ENCODE results near the gene CSNK2A2. TPM values are rescaled to one million over a fixed set of nuclear protein-coding genes. Genes with fewer than 3 reads are reported as not detected.

The CSNK2A2 gene
- total and polyA plus RNA-seq, 9 of the 15 experiments (the other 6 are each of a cell fraction or from before 2014, with no cell fraction given): 20.8 to 109 (median 44.7) TPM

DNA sequence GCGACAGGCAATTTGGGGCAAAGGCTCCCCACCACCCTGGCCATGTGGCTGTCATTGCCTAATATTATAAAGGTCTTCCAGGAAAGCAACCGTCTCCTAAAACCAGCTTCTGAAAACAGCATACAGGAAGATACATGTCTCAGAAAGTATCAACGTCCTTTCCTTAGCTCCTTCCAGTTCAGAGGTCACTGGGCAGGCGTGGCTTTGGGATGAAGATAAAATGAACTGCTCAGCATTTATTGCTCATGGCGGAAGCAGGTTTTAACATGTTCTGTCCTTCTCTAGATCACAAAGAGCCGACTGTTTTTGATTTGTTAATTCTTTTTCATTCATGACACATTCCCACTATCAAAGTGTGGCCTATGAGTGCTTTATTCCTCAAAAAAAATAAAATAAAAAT is 76.8 kb downstream of the CSNK2A2 start (continued):
- TF ChIP-seq, protein P1, sequence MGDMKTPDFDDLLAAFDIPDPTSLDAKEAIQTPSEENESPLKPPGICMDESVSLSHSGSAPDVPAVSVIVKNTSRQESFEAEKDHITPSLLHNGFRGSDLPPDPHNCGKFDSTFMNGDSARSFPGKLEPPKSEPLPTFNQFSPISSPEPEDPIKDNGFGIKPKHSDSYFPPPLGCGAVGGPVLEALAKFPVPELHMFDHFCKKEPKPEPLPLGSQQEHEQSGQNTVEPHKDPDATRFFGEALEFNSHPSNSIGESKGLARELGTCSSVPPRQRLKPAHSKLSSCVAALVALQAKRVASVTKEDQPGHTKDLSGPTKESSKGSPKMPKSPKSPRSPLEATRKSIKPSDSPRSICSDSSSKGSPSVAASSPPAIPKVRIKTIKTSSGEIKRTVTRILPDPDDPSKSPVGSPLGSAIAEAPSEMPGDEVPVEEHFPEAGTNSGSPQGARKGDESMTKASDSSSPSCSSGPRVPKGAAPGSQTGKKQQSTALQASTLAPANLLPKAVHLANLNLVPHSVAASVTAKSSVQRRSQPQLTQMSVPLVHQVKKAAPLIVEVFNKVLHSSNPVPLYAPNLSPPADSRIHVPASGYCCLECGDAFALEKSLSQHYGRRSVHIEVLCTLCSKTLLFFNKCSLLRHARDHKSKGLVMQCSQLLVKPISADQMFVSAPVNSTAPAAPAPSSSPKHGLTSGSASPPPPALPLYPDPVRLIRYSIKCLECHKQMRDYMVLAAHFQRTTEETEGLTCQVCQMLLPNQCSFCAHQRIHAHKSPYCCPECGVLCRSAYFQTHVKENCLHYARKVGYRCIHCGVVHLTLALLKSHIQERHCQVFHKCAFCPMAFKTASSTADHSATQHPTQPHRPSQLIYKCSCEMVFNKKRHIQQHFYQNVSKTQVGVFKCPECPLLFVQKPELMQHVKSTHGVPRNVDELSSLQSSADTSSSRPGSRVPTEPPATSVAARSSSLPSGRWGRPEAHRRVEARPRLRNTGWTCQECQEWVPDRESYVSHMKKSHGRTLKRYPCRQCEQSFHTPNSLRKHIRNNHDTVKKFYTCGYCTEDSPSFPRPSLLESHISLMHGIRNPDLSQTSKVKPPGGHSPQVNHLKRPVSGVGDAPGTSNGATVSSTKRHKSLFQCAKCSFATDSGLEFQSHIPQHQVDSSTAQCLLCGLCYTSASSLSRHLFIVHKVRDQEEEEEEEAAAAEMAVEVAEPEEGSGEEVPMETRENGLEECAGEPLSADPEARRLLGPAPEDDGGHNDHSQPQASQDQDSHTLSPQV (IDR thresholded peaks at IDR 0.05): peak; percentile 25; the same call in 1 of the 2 replicates
- TF ChIP-seq RCOR1 (IDR thresholded peaks at IDR 0.05; ENCODE audit: borderline replicate concordance in 1 of 2, low read depth in 2 of 2, low read length in 2 of 2) (peak; percentile 32 to 50; a peak in 1 of 4 replicates), MAFF (IDR thresholded peaks at IDR 0.05; ENCODE audit: low read length) (peak; percentile 88), MAFG (tag; conservative IDR thresholded peaks at IDR 0.05) (peak; percentile 85), JUND (IDR thresholded peaks at IDR 0.05; ENCODE audit: borderline replicate concordance, low read depth, low read length) (peak; percentile 18; the same call in 1 of the 2 replicates), JUND (tag; IDR thresholded peaks at IDR 0.05; ENCODE audit: borderline replicate concordance, low read depth, low read length) (no peak), C11orf30 (IDR thresholded peaks at IDR 0.05; ENCODE audit: low read depth) (peak; percentile 96), CXXC5 (CRISPR knock-in tag; IDR thresholded peaks at IDR 0.05) (peak; percentile 35), MXI1 (IDR thresholded peaks at IDR 0.05; ENCODE audit: low read depth, low read length) (0 out of 2 replicates have a peak, but pooled peaks have one; percentile 45), SRSF7 (optimal IDR thresholded peaks at IDR 0.05; ENCODE audit: low read depth, low read length) (no peak), ZNF764 (CRISPR knock-in tag; IDR thresholded peaks at IDR 0.05; ENCODE audit: low read depth) (no peak), HDAC1 (IDR thresholded peaks at IDR 0.05) (0 out of 4 replicates have a peak, but pooled peaks of 1 of the 2 experiments have one; percentile 30), GABPA (tag; conservative IDR thresholded peaks at IDR 0.05; ENCODE audit: low read depth) (peak; percentile 61; the same call in 1 of the 2 replicates), ZNF316 (IDR thresholded peaks at IDR 0.05) (peak; percentile 99), NRF1 (conservative IDR thresholded peaks at IDR 0.05 in 1 of 2, IDR thresholded peaks at IDR 0.05 in 1 of 2) (peak; percentile 66 to 72), NR2C2 (CRISPR knock-in tag; IDR thresholded peaks at IDR 0.05) (peak; percentile 84), NR2C2 (tag; IDR thresholded peaks at IDR 0.05) (peak; percentile 91), CBFA2T2 (conservative IDR thresholded peaks at IDR 0.05) (peak; percentile 45), NFIC (IDR thresholded peaks at IDR 0.05) (peak; percentile 20; the same call in 1 of the 2 replicates), POLR2AphosphoS5 (IDR thresholded peaks at IDR 0.05; ENCODE audit: control insufficient read depth, insufficient read depth, low read depth, low read length) (peak; percentile 38; the same call in 1 of the 2 replicates)
- TF ChIP-seq, protein P2, sequence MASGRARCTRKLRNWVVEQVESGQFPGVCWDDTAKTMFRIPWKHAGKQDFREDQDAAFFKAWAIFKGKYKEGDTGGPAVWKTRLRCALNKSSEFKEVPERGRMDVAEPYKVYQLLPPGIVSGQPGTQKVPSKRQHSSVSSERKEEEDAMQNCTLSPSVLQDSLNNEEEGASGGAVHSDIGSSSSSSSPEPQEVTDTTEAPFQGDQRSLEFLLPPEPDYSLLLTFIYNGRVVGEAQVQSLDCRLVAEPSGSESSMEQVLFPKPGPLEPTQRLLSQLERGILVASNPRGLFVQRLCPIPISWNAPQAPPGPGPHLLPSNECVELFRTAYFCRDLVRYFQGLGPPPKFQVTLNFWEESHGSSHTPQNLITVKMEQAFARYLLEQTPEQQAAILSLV (tag; IDR thresholded peaks at IDR 0.05): no peak
- TF ChIP-seq, protein P3, sequence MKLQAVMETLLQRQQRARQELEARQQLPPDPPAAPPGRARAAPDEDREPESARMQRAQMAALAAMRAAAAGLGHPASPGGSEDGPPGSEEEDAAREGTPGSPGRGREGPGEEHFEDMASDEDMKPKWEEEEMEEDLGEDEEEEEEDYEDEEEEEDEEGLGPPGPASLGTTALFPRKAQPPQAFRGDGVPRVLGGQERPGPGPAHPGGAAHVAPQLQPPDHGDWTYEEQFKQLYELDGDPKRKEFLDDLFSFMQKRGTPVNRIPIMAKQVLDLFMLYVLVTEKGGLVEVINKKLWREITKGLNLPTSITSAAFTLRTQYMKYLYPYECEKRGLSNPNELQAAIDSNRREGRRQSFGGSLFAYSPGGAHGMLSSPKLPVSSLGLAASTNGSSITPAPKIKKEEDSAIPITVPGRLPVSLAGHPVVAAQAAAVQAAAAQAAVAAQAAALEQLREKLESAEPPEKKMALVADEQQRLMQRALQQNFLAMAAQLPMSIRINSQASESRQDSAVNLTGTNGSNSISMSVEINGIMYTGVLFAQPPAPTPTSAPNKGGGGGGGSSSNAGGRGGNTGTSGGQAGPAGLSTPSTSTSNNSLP (IDR thresholded peaks at IDR 0.05; ENCODE audit: borderline replicate concordance, low read depth, low read length): peak; percentile 57; the same call in 1 of the 2 replicates

Measured in K562 (cell line).